HepG2 (cell line): Measurements from ENCODE around the gene C2. TPM values are rescaled to one million over a fixed set of nuclear protein-coding genes. Genes with fewer than 3 reads are reported as not detected.

Source experiments
- ERF ChIP-seq: IDR thresholded peaks from 2 replicates; pipeline ENCODE4 v1.6.1; 2018; ENCODE audit warnings: missing biosample characterization, missing genetic modification reagents
- FOXO1 ChIP-seq: sonication (generic); formaldehyde crosslinking; IDR thresholded peaks from 2 replicates; pipeline ENCODE4 v1.4.0; 2020; ENCODE audit warnings: missing genetic modification reagents
- FOXP1 ChIP-seq, 2 experiments: fragments of 450-650 bp in 1 of 2; IDR thresholded peaks; 2 replicates each; pipeline ENCODE4 v1.6.1; 2017 to 2018; ENCODE audit warnings: antibody characterized with exemption in 1 of 2
- MAF1 ChIP-seq: sonication (generic); formaldehyde crosslinking; IDR thresholded peaks from 2 replicates; pipeline ENCODE4 v1.5.0; 2020; ENCODE audit warnings: missing genetic modification reagents, borderline replicate concordance
- SIX1 ChIP-seq: sonication (generic); formaldehyde crosslinking; IDR thresholded peaks from 2 replicates; pipeline ENCODE4 v1.4.0; 2020; ENCODE audit warnings: missing genetic modification reagents, borderline replicate concordance
- TCF7L2 ChIP-seq: IDR thresholded peaks from 2 replicates; pipeline ENCODE4 v1.6.1; 2011; ENCODE audit warnings: mild to moderate bottlenecking, low read depth, low read length, moderate library complexity
- ZNF253 ChIP-seq: sonication (generic); formaldehyde crosslinking; IDR thresholded peaks from 2 replicates; pipeline ENCODE4 v1.8.0; 2022; ENCODE audit warnings: mild to moderate bottlenecking, missing genetic modification reagents, borderline replicate concordance
- ZNF460 ChIP-seq: sonication (generic); formaldehyde crosslinking; IDR thresholded peaks from 2 replicates; pipeline ENCODE4 v1.5.1; 2020; ENCODE audit warnings: missing genetic modification reagents, mild to moderate bottlenecking, borderline replicate concordance
- ZNF510 ChIP-seq: sonication (generic); formaldehyde crosslinking; IDR thresholded peaks from 2 replicates; pipeline ENCODE4 v1.4.0; 2020; ENCODE audit warnings: low read depth, mild to moderate bottlenecking, missing genetic modification reagents
- ZNF558 ChIP-seq: sonication (generic); formaldehyde crosslinking; IDR thresholded peaks from 2 replicates; pipeline ENCODE4 v1.9.0; 2022; ENCODE audit warnings: mild to moderate bottlenecking, missing genetic modification reagents, borderline replicate concordance
- ZNF563 ChIP-seq: sonication (generic); formaldehyde crosslinking; IDR thresholded peaks from 2 replicates; pipeline ENCODE4 v1.8.0; 2022; ENCODE audit warnings: mild to moderate bottlenecking, moderate library complexity, missing genetic modification reagents
- ZNF850 ChIP-seq: sonication (generic); formaldehyde crosslinking; conservative IDR thresholded peaks from 2 replicates; pipeline ENCODE4 v1.9.0; 2021; ENCODE audit warnings: mild to moderate bottlenecking, missing genetic modification reagents
- polyA plus RNA-seq, 8 experiments: library from polyadenylated mRNA; depleted of rRNA in 3 of 8; stranded (reverse) in 7 of 8; unstranded in 1 of 8; fragments of >200 nt; fragmentation: Illumina TruSeq in 4 of 8; extraction: Trizol in 4 of 8; gene quantifications; 2 replicates each; pipeline versions ENCODE4 v1.2.1 to v1.2.3, GENCODE V29; 2011 to 2016; ENCODE audit warnings: low read depth in 4 of 8, missing spikeins in 1 of 8, mixed read lengths in 1 of 8; ENCODE audit not compliant: insufficient read depth in 1 of 8
- total RNA-seq, 5 experiments: library from RNA; depleted of rRNA; stranded (reverse); fragments of >200 nt; fragmentation: Illumina TruSeq; extraction: Trizol; gene quantifications; 2 replicates each; pipeline ENCODE4 v1.2.3, GENCODE V29; 2016; ENCODE audit warnings: low read depth in 1 of 5
- TF ChIP-seq, protein P1 (sequence below): sonication (generic); formaldehyde crosslinking; IDR thresholded peaks from 2 replicates; pipeline ENCODE4 v1.4.0; 2020; ENCODE audit warnings: missing genetic modification reagents, borderline replicate concordance
- TF ChIP-seq, protein P2 (sequence below): sonication (generic); formaldehyde crosslinking; IDR thresholded peaks from 2 replicates; pipeline ENCODE4 v1.5.0; 2020; ENCODE audit warnings: mild to moderate bottlenecking, missing genetic modification reagents, borderline replicate concordance
- TF ChIP-seq, protein P3 (sequence below): sonication (generic); formaldehyde crosslinking; IDR thresholded peaks from 2 replicates; pipeline ENCODE4 v1.5.0; 2020; ENCODE audit warnings: missing genetic modification reagents
- TF ChIP-seq, protein P4 (sequence below): sonication (generic); formaldehyde crosslinking; IDR thresholded peaks from 2 replicates; pipeline ENCODE4 v1.5.0; 2020; ENCODE audit warnings: missing genetic modification reagents

The C2 gene
- total and polyA plus RNA-seq, 2 of the 13 experiments (the other 11 are each of a cell fraction or from before 2014, with no cell fraction given): 165 to 307 TPM

GRCh38 chr6:31971993-31972708, 44.6 kb downstream of the C2 start, which contains the start of gene DXO (continued):
- TF ChIP-seq ZNF850: no peak
- no peak for TF ChIP-seq ZNF253 (CRISPR knock-in tag)
- TF ChIP-seq MAF1: peak; percentile 94; the same call in 1 of the 2 replicates
- no peak for TF ChIP-seq TCF7L2
- TF ChIP-seq, protein P1, sequence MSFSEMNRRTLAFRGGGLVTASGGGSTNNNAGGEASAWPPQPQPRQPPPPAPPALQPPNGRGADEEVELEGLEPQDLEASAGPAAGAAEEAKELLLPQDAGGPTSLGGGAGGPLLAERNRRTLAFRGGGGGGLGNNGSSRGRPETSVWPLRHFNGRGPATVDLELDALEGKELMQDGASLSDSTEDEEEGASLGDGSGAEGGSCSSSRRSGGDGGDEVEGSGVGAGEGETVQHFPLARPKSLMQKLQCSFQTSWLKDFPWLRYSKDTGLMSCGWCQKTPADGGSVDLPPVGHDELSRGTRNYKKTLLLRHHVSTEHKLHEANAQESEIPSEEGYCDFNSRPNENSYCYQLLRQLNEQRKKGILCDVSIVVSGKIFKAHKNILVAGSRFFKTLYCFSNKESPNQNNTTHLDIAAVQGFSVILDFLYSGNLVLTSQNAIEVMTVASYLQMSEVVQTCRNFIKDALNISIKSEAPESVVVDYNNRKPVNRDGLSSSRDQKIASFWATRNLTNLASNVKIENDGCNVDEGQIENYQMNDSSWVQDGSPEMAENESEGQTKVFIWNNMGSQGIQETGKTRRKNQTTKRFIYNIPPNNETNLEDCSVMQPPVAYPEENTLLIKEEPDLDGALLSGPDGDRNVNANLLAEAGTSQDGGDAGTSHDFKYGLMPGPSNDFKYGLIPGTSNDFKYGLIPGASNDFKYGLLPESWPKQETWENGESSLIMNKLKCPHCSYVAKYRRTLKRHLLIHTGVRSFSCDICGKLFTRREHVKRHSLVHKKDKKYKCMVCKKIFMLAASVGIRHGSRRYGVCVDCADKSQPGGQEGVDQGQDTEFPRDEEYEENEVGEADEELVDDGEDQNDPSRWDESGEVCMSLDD (CRISPR knock-in tag): peak; percentile 25; the same call in 1 of the 2 replicates
- no peak for TF ChIP-seq ZNF558 (CRISPR knock-in tag)
- TF ChIP-seq, protein P2, sequence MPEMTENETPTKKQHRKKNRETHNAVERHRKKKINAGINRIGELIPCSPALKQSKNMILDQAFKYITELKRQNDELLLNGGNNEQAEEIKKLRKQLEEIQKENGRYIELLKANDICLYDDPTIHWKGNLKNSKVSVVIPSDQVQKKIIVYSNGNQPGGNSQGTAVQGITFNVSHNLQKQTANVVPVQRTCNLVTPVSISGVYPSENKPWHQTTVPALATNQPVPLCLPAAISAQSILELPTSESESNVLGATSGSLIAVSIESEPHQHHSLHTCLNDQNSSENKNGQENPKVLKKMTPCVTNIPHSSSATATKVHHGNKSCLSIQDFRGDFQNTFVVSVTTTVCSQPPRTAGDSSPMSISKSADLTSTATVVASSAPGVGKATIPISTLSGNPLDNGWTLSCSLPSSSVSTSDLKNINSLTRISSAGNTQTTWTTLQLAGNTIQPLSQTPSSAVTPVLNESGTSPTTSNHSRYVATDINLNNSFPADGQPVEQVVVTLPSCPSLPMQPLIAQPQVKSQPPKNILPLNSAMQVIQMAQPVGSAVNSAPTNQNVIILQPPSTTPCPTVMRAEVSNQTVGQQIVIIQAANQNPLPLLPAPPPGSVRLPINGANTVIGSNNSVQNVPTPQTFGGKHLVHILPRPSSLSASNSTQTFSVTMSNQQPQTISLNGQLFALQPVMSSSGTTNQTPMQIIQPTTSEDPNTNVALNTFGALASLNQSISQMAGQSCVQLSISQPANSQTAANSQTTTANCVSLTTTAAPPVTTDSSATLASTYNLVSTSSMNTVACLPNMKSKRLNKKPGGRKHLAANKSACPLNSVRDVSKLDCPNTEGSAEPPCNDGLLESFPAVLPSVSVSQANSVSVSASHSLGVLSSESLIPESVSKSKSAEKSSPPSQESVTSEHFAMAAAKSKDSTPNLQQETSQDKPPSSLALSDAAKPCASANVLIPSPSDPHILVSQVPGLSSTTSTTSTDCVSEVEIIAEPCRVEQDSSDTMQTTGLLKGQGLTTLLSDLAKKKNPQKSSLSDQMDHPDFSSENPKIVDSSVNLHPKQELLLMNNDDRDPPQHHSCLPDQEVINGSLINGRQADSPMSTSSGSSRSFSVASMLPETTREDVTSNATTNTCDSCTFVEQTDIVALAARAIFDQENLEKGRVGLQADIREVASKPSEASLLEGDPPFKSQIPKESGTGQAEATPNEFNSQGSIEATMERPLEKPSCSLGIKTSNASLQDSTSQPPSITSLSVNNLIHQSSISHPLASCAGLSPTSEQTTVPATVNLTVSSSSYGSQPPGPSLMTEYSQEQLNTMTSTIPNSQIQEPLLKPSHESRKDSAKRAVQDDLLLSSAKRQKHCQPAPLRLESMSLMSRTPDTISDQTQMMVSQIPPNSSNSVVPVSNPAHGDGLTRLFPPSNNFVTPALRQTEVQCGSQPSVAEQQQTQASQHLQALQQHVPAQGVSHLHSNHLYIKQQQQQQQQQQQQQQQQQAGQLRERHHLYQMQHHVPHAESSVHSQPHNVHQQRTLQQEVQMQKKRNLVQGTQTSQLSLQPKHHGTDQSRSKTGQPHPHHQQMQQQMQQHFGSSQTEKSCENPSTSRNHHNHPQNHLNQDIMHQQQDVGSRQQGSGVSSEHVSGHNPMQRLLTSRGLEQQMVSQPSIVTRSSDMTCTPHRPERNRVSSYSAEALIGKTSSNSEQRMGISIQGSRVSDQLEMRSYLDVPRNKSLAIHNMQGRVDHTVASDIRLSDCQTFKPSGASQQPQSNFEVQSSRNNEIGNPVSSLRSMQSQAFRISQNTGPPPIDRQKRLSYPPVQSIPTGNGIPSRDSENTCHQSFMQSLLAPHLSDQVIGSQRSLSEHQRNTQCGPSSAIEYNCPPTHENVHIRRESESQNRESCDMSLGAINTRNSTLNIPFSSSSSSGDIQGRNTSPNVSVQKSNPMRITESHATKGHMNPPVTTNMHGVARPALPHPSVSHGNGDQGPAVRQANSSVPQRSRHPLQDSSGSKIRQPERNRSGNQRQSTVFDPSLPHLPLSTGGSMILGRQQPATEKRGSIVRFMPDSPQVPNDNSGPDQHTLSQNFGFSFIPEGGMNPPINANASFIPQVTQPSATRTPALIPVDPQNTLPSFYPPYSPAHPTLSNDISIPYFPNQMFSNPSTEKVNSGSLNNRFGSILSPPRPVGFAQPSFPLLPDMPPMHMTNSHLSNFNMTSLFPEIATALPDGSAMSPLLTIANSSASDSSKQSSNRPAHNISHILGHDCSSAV (CRISPR knock-in tag): no peak
- TF ChIP-seq FOXO1: peak; percentile 79
- TF ChIP-seq, protein P3, sequence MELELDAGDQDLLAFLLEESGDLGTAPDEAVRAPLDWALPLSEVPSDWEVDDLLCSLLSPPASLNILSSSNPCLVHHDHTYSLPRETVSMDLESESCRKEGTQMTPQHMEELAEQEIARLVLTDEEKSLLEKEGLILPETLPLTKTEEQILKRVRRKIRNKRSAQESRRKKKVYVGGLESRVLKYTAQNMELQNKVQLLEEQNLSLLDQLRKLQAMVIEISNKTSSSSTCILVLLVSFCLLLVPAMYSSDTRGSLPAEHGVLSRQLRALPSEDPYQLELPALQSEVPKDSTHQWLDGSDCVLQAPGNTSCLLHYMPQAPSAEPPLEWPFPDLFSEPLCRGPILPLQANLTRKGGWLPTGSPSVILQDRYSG (CRISPR knock-in tag): peak; percentile 39
- TF ChIP-seq ZNF563 (CRISPR knock-in tag): peak; percentile 83; the same call in 1 of the 2 replicates
- no peak for TF ChIP-seq FOXP1 (IDR thresholded peaks at IDR 0.05)
- 0 out of 2 replicates have a peak, but pooled peaks have one; percentile 33 for TF ChIP-seq FOXP1 (CRISPR knock-in tag; IDR thresholded peaks at IDR 0.05)
- TF ChIP-seq, protein P4, sequence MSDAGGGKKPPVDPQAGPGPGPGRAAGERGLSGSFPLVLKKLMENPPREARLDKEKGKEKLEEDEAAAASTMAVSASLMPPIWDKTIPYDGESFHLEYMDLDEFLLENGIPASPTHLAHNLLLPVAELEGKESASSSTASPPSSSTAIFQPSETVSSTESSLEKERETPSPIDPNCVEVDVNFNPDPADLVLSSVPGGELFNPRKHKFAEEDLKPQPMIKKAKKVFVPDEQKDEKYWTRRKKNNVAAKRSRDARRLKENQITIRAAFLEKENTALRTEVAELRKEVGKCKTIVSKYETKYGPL (CRISPR knock-in tag): peak; percentile 78; the same call in 1 of the 2 replicates
- TF ChIP-seq ERF (CRISPR knock-in tag): peak; percentile 91
- TF ChIP-seq ZNF460: no peak
- TF ChIP-seq ZNF510 (CRISPR knock-in tag): peak; percentile 20; the same call in 1 of the 2 replicates
- no peak for TF ChIP-seq SIX1 (CRISPR knock-in tag)
